GM12878 (cell line): Measurements from ENCODE around the gene MAP2K2. TPM values are rescaled to one million over a fixed set of nuclear protein-coding genes. Genes with fewer than 3 reads are reported as not detected.

ENCODE experiments used
- ATAC-seq: fragments of 200-7000 bp; cut with Tn5 transposase; 3 replicates; pipeline ENCODE4 v1.9.1; 2020; ENCODE audit warnings: mild to moderate bottlenecking, moderate library complexity
- BruUV-seq: library from RNA; stranded (reverse); fragments of 400-500 nt; replicated peaks from 2 replicates; lab custom pipeline; 2021; lab: Mats Ljungman, UMichigan
- CTCF ChIA-PET: fragments of 300-600 bp; sonication (Branson Sonifier 250); formaldehyde crosslinking; extraction: SDS; loops from one replicate; lab custom pipeline; 2021; ENCODE audit warnings: inconsistent platforms; lab: Yijun Ruan, JAX
- POLR2A ChIA-PET: fragments of 350-600 bp; formaldehyde crosslinking; extraction: SDS; loops from one replicate; lab custom pipeline; 2021; ENCODE audit warnings: inconsistent platforms; lab: Charles Lee
- RAD21 ChIA-PET: fragments of 300-600 bp; sonication (Branson Sonifier 250); formaldehyde crosslinking; loops from one replicate; lab custom pipeline; 2023; ENCODE audit warnings: antibody characterized with exemption; ENCODE audit not compliant: unreplicated experiment; lab: Charles Lee
- SMC1A ChIA-PET: fragments of 300-600 bp; sonication (Branson Sonifier 250); formaldehyde crosslinking; loops from one replicate; lab custom pipeline; 2023; ENCODE audit not compliant: unreplicated experiment, uncharacterized antibody; lab: Charles Lee
- DNase-seq: peaks from one replicate; pipeline ENCODE4 v3.0.0-alpha.2; 2011; ENCODE audit warnings: low read depth, low spot score
- FAIRE-seq: peaks from 3 replicates; lab custom pipeline; 2011; peaks lifted over from hg19 to GRCh38; lab: Jason Lieb, UNC
- H2AFZ ChIP-seq: 2 replicates; pipeline ENCODE4 v1.6.0; 2011; ENCODE audit warnings: low read depth, low read length, control low read depth; ENCODE audit not compliant: control insufficient read depth
- H3K27ac ChIP-seq: 2 replicates; pipeline ENCODE4 v1.5.1; 2011; ENCODE audit warnings: control low read depth; ENCODE audit not compliant: control insufficient read depth, insufficient read depth
- H3K27me3 ChIP-seq, 2 experiments: replicated peaks in 1 of 2; 2 replicates each; pipeline versions ENCODE4 v1.6.0 to v1.6.1; 2011; ENCODE audit warnings: low read length in 1 of 2; ENCODE audit not compliant: control insufficient read depth in 2 of 2, insufficient read depth in 2 of 2
- H3K36me3 ChIP-seq, 2 experiments: 2 replicates each; pipeline ENCODE4 v1.5.1; 2011; ENCODE audit warnings: low read length in 1 of 2; ENCODE audit not compliant: control insufficient read depth in 2 of 2, insufficient read depth in 2 of 2
- H3K4me1 ChIP-seq: 2 replicates; pipeline ENCODE4 v1.6.1; 2011; ENCODE audit warnings: mild to moderate bottlenecking, low read length, moderate library complexity, mixed read lengths; ENCODE audit not compliant: control insufficient read depth, insufficient read depth
- H3K4me2 ChIP-seq: 2 replicates; pipeline ENCODE4 v1.6.0; 2011; ENCODE audit warnings: control low read depth; ENCODE audit not compliant: control insufficient read depth, insufficient read depth
- H3K4me3 ChIP-seq: fragments of 200-600 bp; sonication (generic); 2 replicates; pipeline ENCODE4 v1.5.1; 2016
- H3K79me2 ChIP-seq: 2 replicates; pipeline ENCODE4 v1.6.0; 2011; ENCODE audit warnings: low read length; ENCODE audit not compliant: control insufficient read depth, insufficient read depth
- H3K9ac ChIP-seq: 2 replicates; pipeline ENCODE4 v1.8.0; 2011; ENCODE audit warnings: low read length, control low read depth, mixed read lengths; ENCODE audit not compliant: control insufficient read depth, insufficient read depth
- H3K9me3 ChIP-seq: replicated peaks from 3 replicates; pipeline ENCODE4 v1.5.1; 2011; ENCODE audit warnings: mild to moderate bottlenecking, low read length; ENCODE audit not compliant: control insufficient read depth, insufficient read depth
- H4K20me1 ChIP-seq: 2 replicates; pipeline ENCODE4 v1.6.0; 2011; ENCODE audit not compliant: control insufficient read depth, insufficient read depth
- GABPA ChIP-seq: IDR thresholded peaks from 2 replicates; pipeline ENCODE4 v1.6.1; 2014; ENCODE audit warnings: antibody characterized with exemption, low read depth, mild to moderate bottlenecking, inconsistent platforms
- HDAC6 ChIP-seq: fragments of 200-600 bp; sonication (generic); IDR thresholded peaks from one replicate; pipeline ENCODE4 v1.8.0; 2017; ENCODE audit warnings: antibody characterized with exemption; ENCODE audit not compliant: unreplicated experiment
- IRF3 ChIP-seq: fragments of 450-650 bp; IDR thresholded peaks from 2 replicates; pipeline ENCODE4 v1.6.1; 2014; ENCODE audit warnings: mild to moderate bottlenecking
- NFXL1 ChIP-seq: fragments of 450-650 bp; IDR thresholded peaks from 2 replicates; pipeline ENCODE4 v1.6.1; 2017; ENCODE audit warnings: antibody characterized with exemption, mild to moderate bottlenecking, borderline replicate concordance
- NR2F1 ChIP-seq: fragments of 450-650 bp; conservative IDR thresholded peaks from 2 replicates; pipeline ENCODE4 v1.6.1; 2017; ENCODE audit warnings: mild to moderate bottlenecking
- PKNOX1 ChIP-seq: fragments of 450-650 bp; IDR thresholded peaks from 2 replicates; pipeline ENCODE4 v1.6.1; 2016; ENCODE audit warnings: mild to moderate bottlenecking
- RELA ChIP-seq: fragments of 450-650 bp; IDR thresholded peaks from 2 replicates; pipeline ENCODE4 v1.8.0; 2014; ENCODE audit warnings: borderline replicate concordance; ENCODE audit not compliant: partially characterized antibody
- SMAD1 ChIP-seq: fragments of 450-650 bp; IDR thresholded peaks from 2 replicates; pipeline ENCODE4 v1.6.1; 2018; ENCODE audit warnings: mild to moderate bottlenecking, low read depth; ENCODE audit not compliant: partially characterized antibody
- SREBF2 ChIP-seq: IDR thresholded peaks from 2 replicates; pipeline ENCODE4 v1.6.1; 2012; ENCODE audit warnings: mild to moderate bottlenecking, low read length
- TAF1 ChIP-seq: IDR thresholded peaks from 2 replicates; pipeline ENCODE4 v1.6.1; 2011; ENCODE audit warnings: mild to moderate bottlenecking, low read depth, low read length, borderline replicate concordance
- TCF12 ChIP-seq: IDR thresholded peaks from 2 replicates; pipeline ENCODE4 v1.6.1; 2011; ENCODE audit warnings: low read depth, mild to moderate bottlenecking, low read length
- WGBS: methylation state at CpG from one replicate; pipeline ENCODE4 v1.1.6; 2016; ENCODE audit warnings: low lambda C conversion rate; ENCODE audit not compliant: insufficient replicate concordance, insufficient coverage; ENCODE audit errors: missing lambda C conversion rate; 5-methylcytosine and 5-hydroxymethylcytosine counted together
- in situ Hi-C: fragments of 300-500 bp; cut with MboI; formaldehyde crosslinking; loops from 9 replicates; pipeline ENCODE4 v1.14.3; 2018; ENCODE audit warnings: mixed read lengths
- intact Hi-C: fragments of 100-400 bp; cut with micrococcal nuclease; formaldehyde crosslinking; loops from one replicate; pipeline ENCODE4 v1.14.2; 2022; ENCODE audit not compliant: unreplicated experiment
- polyA plus RNA-seq, 11 experiments: library from polyadenylated mRNA; depleted of rRNA in 4 of 11; unstranded in 6 of 11; stranded (reverse) in 5 of 11; fragments of >200 nt; fragmentation: Nextera tagmentation in 4 of 11; fragmentation: Illumina TruSeq in 1 of 11; extraction: Ambion mirVana in 4 of 11; extraction: Trizol in 1 of 11; gene quantifications; 1 replicate in 1 of 11; 2 replicates in 10 of 11; pipeline versions ENCODE4 v1.2.1 to v1.2.3, GENCODE V29; 2011 to 2016; ENCODE audit warnings: inconsistent platforms in 2 of 11, missing spikeins in 2 of 11, low read depth in 1 of 11
- total RNA-seq, 4 experiments: library from RNA; depleted of rRNA in 3 of 4; stranded (reverse); fragments of >200 nt in 3 of 4; fragmentation: Illumina TruSeq in 1 of 4; extraction: Trizol in 1 of 4; gene quantifications; 2 replicates each; pipeline versions ENCODE4 v1.2.1 to v1.2.3, GENCODE V29; 2013 to 2021

Gene MAP2K2
- total and polyA plus RNA-seq, 10 of the 15 experiments (the other 5 are each of a cell fraction or from before 2014, with no cell fraction given): 1.00 to 210 (median 53.5) TPM

- RAD21 ChIA-PET: no interaction called here
- Histone ChIP-seq H2AFZ (no peak overlapping the region), H3K4me2 (no peak overlapping the region), H3K79me2 (peaks cover 32% of the 10 kb centered on the region), H4K20me1 (no peaks in the 10 kb centered on the region), H3K9ac (no peak overlapping the region), H3K36me3 (peaks cover 6% of the 10 kb centered on the region in 2 experiments; a peak in 3 of 4 replicates)
- ATAC-seq (no peak), DNase-seq (no peak)
- CTCF ChIA-PET: interaction anchor here (0.8 to 3.7 kb wide), 4 partner anchors 12 to 133 kb away, joined by 3 to 22 read pairs (median 6); no protein-coding TSS in a partner anchor
- SMC1A ChIA-PET: no interaction called here
- POLR2A ChIA-PET: interaction anchor here (2.4 kb wide), 1 partner anchor 11 kb away, joined by 9 read pairs; no protein-coding TSS in a partner anchor
- in situ Hi-C loops: no loop called here
- no peak for TF ChIP-seq SMAD1
- TF ChIP-seq RELA: no peak
- no peak for TF ChIP-seq PKNOX1
- no peak for TF ChIP-seq NFXL1
- TF ChIP-seq TAF1: no peak
- no peak for TF ChIP-seq GABPA
- TF ChIP-seq NR2F1: no peak
- TF ChIP-seq SREBF2: no peak
- no peak for TF ChIP-seq HDAC6
- TF ChIP-seq TCF12: no peak
- TF ChIP-seq IRF3: no peak
- TF ChIP-seq, all 136 proteins: peak for 0
- no peak for FAIRE-seq
- WGBS: 90% methylated on average over 21 of the region's 21 CpGs
- H3K27ac ChIP-seq: no peak overlapping the region
- no peak overlapping the region for H3K4me3 ChIP-seq
- peaks cover 10% of the 10 kb centered on the region for H3K4me1 ChIP-seq
- H3K9me3 ChIP-seq: no peaks in the 10 kb centered on the region
- H3K27me3 ChIP-seq: no peaks in the 10 kb centered on the region
- intact Hi-C loops: loop anchor here (5.0 kb wide), 1 partner anchor 133 kb away; the partner anchor contains the start of gene EEF2
- no TSS peak for BruUV-seq
Measured at GRCh38 chr19:4120559-4121272, 3.2 kb downstream of the MAP2K2 start.
